Testis (tissue), 3 donors: ENCODE measurements around the gene PTPRG. TPM values are rescaled to one million over a fixed set of nuclear protein-coding genes. Genes with fewer than 3 reads are reported as not detected.
"Not testable (repeated sequence)": the region's sequence is repeated elsewhere in the genome, so short reads cannot be mapped to it uniquely, and the experiment has no call there.

Experiments
- DNase-seq: peaks from one replicate; pipeline ENCODE4 v3.0.0-alpha.2; 2019
- H3K27ac ChIP-seq, 2 donors: fragments of 200-600 bp; sonication (generic); one replicate each; pipeline ENCODE4 v1.5.1; 2019
- H3K27me3 ChIP-seq: fragments of 200-600 bp; sonication (generic); one replicate; pipeline ENCODE4 v1.5.1; 2019
- H3K36me3 ChIP-seq: fragments of 200-600 bp; sonication (generic); one replicate; pipeline ENCODE4 v1.5.1; 2017; ENCODE audit warnings: low read depth; ENCODE audit errors: missing control alignments
- H3K4me1 ChIP-seq: fragments of 200-600 bp; sonication (generic); one replicate; pipeline ENCODE4 v1.5.1; 2019
- H3K4me3 ChIP-seq, 2 donors: fragments of 200-600 bp; sonication (generic); one replicate each; pipeline ENCODE4 v1.5.1; 2017 to 2019
- H3K9me3 ChIP-seq: fragments of 200-600 bp; sonication (generic); one replicate; pipeline ENCODE4 v1.5.1; 2017
- CTCF ChIP-seq, 3 experiments: fragments of 450-650 bp in 2 of 3; fragments of 200-600 bp in 1 of 3; sonication (generic) in 1 of 3; IDR thresholded peaks; one replicate each; pipeline ENCODE4 v1.5.1; 2016 to 2019; ENCODE audit warnings: antibody characterized with exemption in 3 of 3, mild to moderate bottlenecking in 2 of 3, moderate library complexity in 1 of 3
- POLR2A ChIP-seq: fragments of 450-650 bp; IDR thresholded peaks from one replicate; pipeline ENCODE4 v1.6.1; 2017; ENCODE audit warnings: antibody characterized with exemption, mild to moderate bottlenecking, moderate library complexity
- WGBS, 2 donors: methylation state at CpG; one replicate each; pipeline ENCODE4 v1.1.5; 2018; 5-methylcytosine and 5-hydroxymethylcytosine counted together
- intact Hi-C: fragments of 100-400 bp; cut with DNase I; formaldehyde crosslinking; loops from one replicate; pipeline ENCODE4 v1.15.1; 2023; ENCODE audit warnings: low total_unique reads
- polyA plus RNA-seq: library from polyadenylated mRNA; stranded (reverse); fragments of 350-450 nt; fragmentation: Illumina TruSeq; extraction: RNeasy Lipid Tissue Mini Kit (QIAGEN cat#74804); gene quantifications from one replicate; pipeline ENCODE4 v1.2.3, GENCODE V29; 2014; ENCODE audit warnings: low read depth, low replicate concordance; ENCODE audit not compliant: insufficient read depth
- total RNA-seq, 2 donors: library from RNA; depleted of rRNA; stranded (reverse); fragments of >200 nt; gene quantifications; one replicate each; pipeline ENCODE4 v1.2.3, GENCODE V29; 2016

The PTPRG gene
- total and polyA plus RNA-seq, 3 donors from 2014 or later: 26.3 to 107 (median 75.4) TPM

GRCh38 chr3:61714225-61714624, 152.9 kb downstream of the PTPRG start:
- H3K4me1 ChIP-seq: peaks cover 15% of the 10 kb centered on the region
- TF ChIP-seq CTCF (IDR thresholded peaks at IDR 0.05) (no peak), POLR2A (no peak)
- no peak for DNase-seq
- no peak overlapping the region for H3K4me3 ChIP-seq
- no peaks in the 10 kb centered on the region for H3K9me3 ChIP-seq
- intact Hi-C loops: no loop called here
- H3K27ac ChIP-seq: no peak overlapping the region
- no peaks in the 10 kb centered on the region for H3K27me3 ChIP-seq
- 91 to 95% methylated on average over 4 of the region's 4 CpGs for WGBS, 2 donors
- no peaks in the 10 kb centered on the region for H3K36me3 ChIP-seq

DNA sequence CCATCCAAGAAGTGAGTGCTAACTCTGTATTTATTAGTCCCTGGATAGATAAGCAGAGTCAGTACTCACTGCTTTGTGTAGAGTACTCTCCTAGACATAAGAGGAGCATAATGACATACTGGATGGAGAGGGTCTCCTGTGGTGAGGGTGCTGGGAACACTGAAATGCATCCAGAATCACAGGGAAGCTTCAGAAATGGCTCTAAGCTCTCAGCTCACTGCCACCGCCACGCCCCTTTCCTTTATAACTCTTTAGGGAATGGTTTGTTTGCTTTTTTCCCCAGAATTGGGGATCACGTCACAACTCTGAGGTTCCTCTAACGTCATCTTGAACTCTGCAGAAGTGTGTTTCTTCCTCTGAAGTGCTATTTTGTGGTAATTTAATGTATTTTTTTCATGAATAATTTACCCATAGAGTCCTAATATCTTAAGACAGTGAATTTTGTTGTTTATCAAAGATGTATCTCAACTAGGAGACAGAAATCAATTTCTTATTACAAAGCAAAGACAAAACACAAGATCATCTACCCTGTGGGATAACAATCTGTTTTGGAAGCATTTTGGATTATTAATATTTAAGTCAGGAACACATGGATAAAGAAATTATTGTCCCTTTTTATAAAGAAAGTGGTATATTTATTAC, 154.6 kb downstream of the PTPRG start:
- TF ChIP-seq POLR2A (no peak), CTCF (IDR thresholded peaks at IDR 0.05) (no peak)
- WGBS, 2 donors: 89 to 90% methylated on average over 4 of the region's 4 CpGs
- Histone ChIP-seq H3K27ac (no peak overlapping the region), H3K9me3 (no peaks in the 10 kb centered on the region), H3K36me3 (no peaks in the 10 kb centered on the region), H3K4me1 (peaks cover 22% of the 10 kb centered on the region), H3K27me3 (no peaks in the 10 kb centered on the region), H3K4me3 (no peak overlapping the region)
- no peak for DNase-seq
- intact Hi-C loops: no loop called here

- intact Hi-C loops, H3K36me3 ChIP-seq, H3K27ac ChIP-seq, H3K27me3 ChIP-seq, H3K9me3 ChIP-seq, H3K4me3 ChIP-seq, DNase-seq: not testable (repeated sequence)
- 85 to 91% methylated on average over 8 of the region's 8 CpGs for WGBS, 2 donors
- peaks cover 22% of the 10 kb centered on the region for H3K4me1 ChIP-seq
Observed at GRCh38 chr3:61716693-61717092, 155.3 kb downstream of the PTPRG start.

GRCh38 chr3:61718565-61718964, 157.2 kb downstream of the PTPRG start:
- 67 to 73% methylated on average over 3 of the region's 3 CpGs for WGBS, 2 donors

More at GRCh38 chr3:61718565-61718964, 157.2 kb downstream of the PTPRG start:
- H3K27me3 ChIP-seq: no peaks in the 10 kb centered on the region
- intact Hi-C loops: no loop called here
- no peak for TF ChIP-seq POLR2A
- TF ChIP-seq CTCF (IDR thresholded peaks at IDR 0.05): no peak
- H3K36me3 ChIP-seq: no peaks in the 10 kb centered on the region
- peak; percentile 64 for DNase-seq
- H3K4me3 ChIP-seq: no peak overlapping the region
- H3K9me3 ChIP-seq: no peaks in the 10 kb centered on the region
- H3K4me1 ChIP-seq: peaks cover 22% of the 10 kb centered on the region
- H3K27ac ChIP-seq: peak overlapping the region; percentile 21 to 26
